Neural crest cell (in vitro differentiated cells): ENCODE results near the gene RBM39. TPM values are rescaled to one million over a fixed set of nuclear protein-coding genes. Genes with fewer than 3 reads are reported as not detected.
"Not testable (repeated sequence)": the region's sequence is repeated elsewhere in the genome, so short reads cannot be mapped to it uniquely, and the experiment has no call there.

ENCODE experiments used
- DNase-seq: peaks from one replicate; pipeline ENCODE4 v3.0.0; 2021; ENCODE audit warnings: low read depth, mixed read lengths, low spot score
- H3K27ac Mint-ChIP-seq: one replicate; pipeline ENCODE4 v1.8.0; 2021; ENCODE audit warnings: mild to moderate bottlenecking, mixed read lengths; ENCODE audit not compliant: unreplicated experiment
- H3K27me3 Mint-ChIP-seq: 2 replicates; pipeline ENCODE4 v1.8.0; 2021; ENCODE audit warnings: low read depth, mild to moderate bottlenecking, mixed read lengths
- H3K36me3 Mint-ChIP-seq: 2 replicates; pipeline ENCODE4 v1.8.0; 2021; ENCODE audit warnings: low read depth, mild to moderate bottlenecking, mixed read lengths
- H3K4me1 Mint-ChIP-seq: 2 replicates; pipeline ENCODE4 v1.8.0; 2021; ENCODE audit warnings: mixed read lengths
- H3K4me3 Mint-ChIP-seq: one replicate; pipeline ENCODE4 v1.8.0; 2021; ENCODE audit warnings: mild to moderate bottlenecking, mixed read lengths
- H3K9me3 Mint-ChIP-seq: 2 replicates; pipeline ENCODE4 v1.8.0; 2021; ENCODE audit warnings: mixed read lengths
- total RNA-seq: library from RNA; stranded (reverse); gene quantifications from 2 replicates; pipeline ENCODE4 v1.2.1, GENCODE V29; 2021
- TF ChIP-seq, protein P1 (sequence below): fragments of 200-600 bp; sonication (generic); conservative IDR thresholded peaks from 2 replicates; pipeline ENCODE4 v1.5.0; 2021; ENCODE audit warnings: antibody characterized with exemption, mild to moderate bottlenecking

The RBM39 gene
- total RNA-seq, 1 donor from 2014 or later: 333 TPM

DNA sequence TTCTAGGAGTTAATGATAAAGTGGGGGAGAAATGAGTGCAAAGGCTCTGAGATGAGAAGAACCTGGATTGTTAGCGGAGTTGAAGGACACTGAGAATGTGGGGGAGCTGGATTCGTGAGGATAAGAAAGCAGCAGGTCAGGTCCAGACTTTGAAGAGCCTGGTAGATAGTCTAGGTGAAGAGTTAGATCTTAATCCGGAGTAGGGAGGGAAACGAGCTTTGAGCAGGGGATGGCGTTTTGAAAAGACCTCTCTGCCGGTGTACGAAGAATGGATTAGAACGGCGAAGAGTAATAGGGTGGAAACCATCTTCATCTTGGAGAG, 29.3 kb upstream of the RBM39 start:
- Mint-ChIP-seq H3K36me3 (peaks cover 9% of the 10 kb centered on the region), H3K27me3 (no peaks in the 10 kb centered on the region), H3K4me1 (peaks cover 53% of the 10 kb centered on the region), H3K27ac (peak overlapping the region; percentile 70), H3K9me3 (peaks cover 8% of the 10 kb centered on the region), H3K4me3 (peak overlapping the region; percentile 74)
- TF ChIP-seq, protein P1, sequence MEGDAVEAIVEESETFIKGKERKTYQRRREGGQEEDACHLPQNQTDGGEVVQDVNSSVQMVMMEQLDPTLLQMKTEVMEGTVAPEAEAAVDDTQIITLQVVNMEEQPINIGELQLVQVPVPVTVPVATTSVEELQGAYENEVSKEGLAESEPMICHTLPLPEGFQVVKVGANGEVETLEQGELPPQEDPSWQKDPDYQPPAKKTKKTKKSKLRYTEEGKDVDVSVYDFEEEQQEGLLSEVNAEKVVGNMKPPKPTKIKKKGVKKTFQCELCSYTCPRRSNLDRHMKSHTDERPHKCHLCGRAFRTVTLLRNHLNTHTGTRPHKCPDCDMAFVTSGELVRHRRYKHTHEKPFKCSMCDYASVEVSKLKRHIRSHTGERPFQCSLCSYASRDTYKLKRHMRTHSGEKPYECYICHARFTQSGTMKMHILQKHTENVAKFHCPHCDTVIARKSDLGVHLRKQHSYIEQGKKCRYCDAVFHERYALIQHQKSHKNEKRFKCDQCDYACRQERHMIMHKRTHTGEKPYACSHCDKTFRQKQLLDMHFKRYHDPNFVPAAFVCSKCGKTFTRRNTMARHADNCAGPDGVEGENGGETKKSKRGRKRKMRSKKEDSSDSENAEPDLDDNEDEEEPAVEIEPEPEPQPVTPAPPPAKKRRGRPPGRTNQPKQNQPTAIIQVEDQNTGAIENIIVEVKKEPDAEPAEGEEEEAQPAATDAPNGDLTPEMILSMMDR: no peak
- no peak for DNase-seq

DNA sequence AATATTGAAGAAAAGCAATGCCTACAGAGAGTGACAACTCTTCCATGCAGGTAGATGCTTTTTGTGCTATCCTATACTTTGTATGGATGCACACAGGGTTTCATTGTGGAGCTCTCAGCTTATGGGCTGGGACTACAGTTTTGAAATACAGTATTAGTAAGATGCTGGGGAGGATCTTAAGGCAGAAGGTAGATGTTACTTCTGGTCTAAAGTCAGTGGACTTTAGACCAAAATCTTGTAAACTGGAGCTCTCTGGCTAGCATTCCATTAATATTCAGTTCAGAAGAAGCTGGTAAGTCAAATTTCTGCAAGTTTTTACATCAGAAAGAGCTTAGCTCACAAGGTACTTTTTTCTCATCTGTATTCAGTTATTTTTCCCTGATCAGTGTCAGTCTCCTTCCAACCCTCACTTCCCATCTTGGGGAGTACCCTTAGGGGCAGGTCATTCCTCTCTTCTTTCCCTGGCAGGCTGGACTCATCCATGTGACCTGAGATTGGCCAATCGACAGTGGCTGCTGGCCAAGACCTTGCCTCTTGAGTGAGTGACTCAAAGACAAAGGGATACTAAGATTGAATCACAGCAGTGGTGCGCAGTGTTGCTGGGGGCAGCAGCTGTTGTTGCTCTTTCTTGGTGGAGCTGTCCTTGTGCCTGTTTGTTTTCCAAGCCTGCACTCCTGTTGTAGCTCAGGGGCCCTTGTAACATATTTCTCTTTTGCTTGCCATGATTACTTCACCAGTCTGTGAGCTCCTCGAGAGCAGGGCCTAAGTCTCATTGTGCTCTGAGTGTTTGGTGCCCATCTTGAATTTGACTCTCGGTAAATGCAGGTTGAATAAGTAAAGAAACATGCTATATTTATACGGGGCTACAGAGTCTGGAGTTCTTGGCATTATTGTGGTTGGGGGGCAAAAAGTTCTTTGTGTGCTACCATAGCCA, 26.9 kb upstream of the RBM39 start:
- Mint-ChIP-seq H3K4me3 (peak overlapping the region; percentile 39), H3K27ac (peak overlapping the region; percentile 98), H3K9me3 (peaks cover 8% of the 10 kb centered on the region), H3K27me3 (no peaks in the 10 kb centered on the region), H3K4me1 (peaks cover 41% of the 10 kb centered on the region), H3K36me3 (peaks cover 4% of the 10 kb centered on the region)
- TF ChIP-seq, protein P1: no peak
- DNase-seq: peak; percentile 55

DNA sequence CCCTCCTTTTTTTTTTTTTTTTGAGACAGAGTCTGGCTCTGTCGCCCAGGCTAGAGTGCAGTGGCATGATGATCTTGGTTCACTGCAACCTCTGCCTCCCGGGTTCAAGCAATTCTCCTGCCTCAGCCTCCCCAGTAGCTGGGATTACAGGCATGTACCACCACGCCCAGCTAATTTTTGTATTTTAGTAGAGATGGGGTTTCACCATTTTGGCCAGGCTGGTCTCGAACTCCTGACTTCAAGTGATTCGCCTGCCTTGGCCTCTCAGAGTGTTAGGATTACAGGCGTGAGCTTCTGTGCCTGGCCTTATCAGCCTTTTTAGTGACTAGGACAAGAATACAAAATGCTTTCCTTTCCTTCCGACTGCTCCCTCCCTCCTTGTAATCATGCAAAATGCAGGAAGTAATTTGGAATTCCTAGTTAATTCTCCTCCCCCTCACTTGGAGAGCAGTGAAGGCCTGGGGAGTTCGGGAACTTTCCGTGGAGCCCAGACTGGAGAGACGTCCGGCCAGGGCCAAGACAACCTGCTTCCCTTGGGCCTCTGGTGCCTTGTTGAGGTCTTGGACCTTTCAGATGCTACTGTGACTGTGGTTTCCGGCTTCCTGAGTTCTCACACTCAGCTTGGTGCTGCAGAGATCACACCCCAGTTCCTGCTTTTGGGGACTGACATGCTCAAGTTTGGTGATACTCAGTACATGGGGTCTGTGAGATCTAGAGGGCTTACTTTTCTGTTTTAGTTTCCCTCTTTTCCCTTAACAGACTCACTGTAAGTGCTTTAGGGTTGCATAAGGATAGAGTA, 25.8 kb upstream of the RBM39 start:
- Mint-ChIP-seq H3K9me3 (peaks cover 8% of the 10 kb centered on the region), H3K4me3 (no peak overlapping the region), H3K4me1 (peaks cover 30% of the 10 kb centered on the region), H3K27me3 (no peaks in the 10 kb centered on the region), H3K27ac (peak overlapping the region; percentile 31), H3K36me3 (peaks cover 4% of the 10 kb centered on the region)
- DNase-seq: no peak
- TF ChIP-seq, protein P1: no peak

DNA sequence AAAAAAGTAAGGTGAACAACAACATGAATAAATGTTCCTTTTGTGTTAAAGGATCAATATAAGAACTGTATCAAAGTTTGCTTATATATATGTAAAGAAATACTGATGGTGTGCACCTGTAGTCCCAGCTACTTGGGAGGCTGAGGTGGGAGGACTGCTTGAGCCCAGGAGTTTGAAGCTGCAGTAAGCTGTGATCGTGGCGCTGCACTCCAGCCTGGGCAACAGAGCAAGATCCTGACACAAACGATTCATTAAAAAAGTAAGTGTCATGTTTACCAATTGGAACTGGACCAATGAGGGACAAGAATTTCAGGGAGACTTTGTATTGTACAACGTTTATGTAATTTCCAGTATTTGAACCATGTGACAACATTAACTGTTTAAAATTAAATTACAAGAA, 24.8 kb upstream of the RBM39 start:
- H3K27ac Mint-ChIP-seq: no peak overlapping the region
- peaks cover 8% of the 10 kb centered on the region for H3K9me3 Mint-ChIP-seq
- H3K27me3 Mint-ChIP-seq: no peaks in the 10 kb centered on the region
- TF ChIP-seq, protein P1: no peak
- peak overlapping the region; percentile 31 for H3K4me3 Mint-ChIP-seq
- no peak for DNase-seq
- peaks cover 26% of the 10 kb centered on the region for H3K4me1 Mint-ChIP-seq
- H3K36me3 Mint-ChIP-seq: peaks cover 4% of the 10 kb centered on the region

DNA sequence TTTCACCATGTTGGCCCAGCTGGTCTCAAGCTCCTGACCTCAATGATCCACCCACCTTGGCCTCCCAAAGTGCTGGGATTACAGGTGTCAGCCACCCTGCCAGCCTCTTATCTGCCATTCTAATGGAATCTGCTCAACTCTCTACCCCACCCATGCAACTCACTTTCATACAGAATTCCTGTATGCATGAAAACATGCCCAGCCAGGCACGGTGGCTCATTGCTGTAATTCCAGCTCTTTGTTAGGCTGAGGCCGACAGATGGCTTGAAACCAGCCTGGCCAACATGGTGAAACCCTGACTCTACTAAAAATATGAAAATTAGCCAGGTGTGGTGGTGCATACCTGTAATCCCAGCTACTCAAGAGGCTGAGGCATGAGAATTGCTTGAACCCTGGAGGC, 22.9 kb upstream of the RBM39 start:
- H3K36me3 Mint-ChIP-seq, H3K27me3 Mint-ChIP-seq, DNase-seq, H3K27ac Mint-ChIP-seq, H3K4me3 Mint-ChIP-seq, H3K9me3 Mint-ChIP-seq: not testable (repeated sequence)
- peaks cover 18% of the 10 kb centered on the region for H3K4me1 Mint-ChIP-seq
